Measurements from ENCODE around the gene PARVB.

Gene PARVB

DNA sequence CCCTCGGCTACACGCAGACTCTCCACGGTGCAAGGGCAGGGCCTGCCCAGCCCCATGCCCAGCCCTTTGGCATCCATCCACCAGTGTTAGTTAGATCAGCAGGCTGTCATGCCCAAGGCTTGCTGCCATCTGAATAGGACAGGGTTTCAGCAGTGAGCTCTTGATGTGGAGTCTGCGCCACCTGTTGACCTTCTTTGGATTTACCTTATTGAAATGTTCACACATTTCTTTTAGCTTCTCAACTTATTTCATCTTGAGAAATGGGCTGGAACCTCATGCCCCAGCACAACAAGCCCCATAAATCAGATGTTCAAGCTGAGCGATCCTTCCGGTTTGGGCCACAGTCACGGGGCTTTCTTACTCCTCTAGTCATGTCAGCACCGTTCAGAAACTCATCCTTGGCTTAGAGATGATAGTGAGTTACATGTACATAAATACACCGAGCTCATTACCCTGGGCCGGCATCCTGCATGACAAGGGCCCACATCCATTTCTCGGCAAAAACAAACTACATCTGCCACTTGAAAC lies 61.7 kb downstream of the PARVB start:
- Histone ChIP-seq H3K36me3 (replicated peaks) (no peaks in the 10 kb centered on the region), H3K9me3 (no peaks in the 10 kb centered on the region), H3K4me3 (no peak overlapping the region), H3K4me1 (peaks cover 6% of the 10 kb centered on the region; the same call in 1 of the 2 replicates), H3K27me3 (ENCODE audit: low read depth) (no peaks in the 10 kb centered on the region)
- in situ Hi-C loops (cut with MboI; ENCODE audit: low sequenced_read_pairs), result loop anchor here (10.0 kb wide), 1 partner anchor 539 kb away; no protein-coding TSS in a partner anchor
- peak; percentile 19 to 35 for DNase-seq (ENCODE audit: low spot score in 2 of 2)

DNA sequence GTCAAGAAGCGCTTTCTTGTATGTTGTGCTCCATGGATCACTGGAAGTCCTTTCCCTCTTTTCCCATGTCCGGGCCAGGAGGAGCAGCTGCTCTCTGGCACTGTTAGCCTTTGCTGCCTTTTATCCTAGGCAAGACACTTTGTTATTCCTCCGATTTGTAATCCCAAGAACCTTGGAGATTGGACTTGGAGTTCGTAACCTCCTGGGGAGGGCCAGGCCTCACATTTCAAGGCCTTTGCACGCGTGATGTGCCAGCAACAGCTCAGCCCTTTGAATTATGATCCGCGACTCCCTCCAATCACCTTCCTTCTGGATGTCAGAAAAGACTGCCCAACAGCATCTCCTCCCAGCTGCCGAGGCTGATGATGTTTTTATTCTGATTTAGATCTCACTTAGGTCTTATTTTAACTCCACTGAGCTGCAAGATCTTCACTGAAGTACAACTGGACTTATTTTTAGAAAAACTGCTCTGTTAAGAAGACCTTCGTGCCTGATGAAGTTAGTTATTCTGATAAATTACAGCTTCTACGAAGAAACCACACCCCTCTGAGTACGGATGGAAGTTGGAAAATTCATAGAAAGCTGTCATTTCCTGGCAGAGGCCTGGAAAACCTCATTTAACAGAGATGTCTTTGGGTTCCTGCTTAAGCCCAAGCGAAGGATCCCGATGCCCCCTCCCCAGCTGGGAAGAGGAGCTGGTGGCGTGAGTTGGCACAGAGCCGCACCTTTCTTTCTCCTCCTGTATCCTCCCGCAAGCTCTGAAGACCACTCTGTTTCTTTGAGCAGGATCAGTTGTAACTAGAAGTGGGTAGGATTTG lies 62.4 kb downstream of the PARVB start:
- in situ Hi-C loops (cut with MboI; ENCODE audit: low sequenced_read_pairs), result loop anchor here (10.0 kb wide), 1 partner anchor 538 kb away; no protein-coding TSS in a partner anchor
- Histone ChIP-seq H3K4me1 (peaks cover 1% of the 10 kb centered on the region; the same call in 1 of the 2 replicates), H3K4me3 (no peak overlapping the region), H3K27me3 (ENCODE audit: low read depth) (no peaks in the 10 kb centered on the region), H3K9me3 (no peaks in the 10 kb centered on the region), H3K36me3 (replicated peaks) (no peaks in the 10 kb centered on the region)
- no peak for DNase-seq (ENCODE audit: low spot score in 2 of 2)

DNA sequence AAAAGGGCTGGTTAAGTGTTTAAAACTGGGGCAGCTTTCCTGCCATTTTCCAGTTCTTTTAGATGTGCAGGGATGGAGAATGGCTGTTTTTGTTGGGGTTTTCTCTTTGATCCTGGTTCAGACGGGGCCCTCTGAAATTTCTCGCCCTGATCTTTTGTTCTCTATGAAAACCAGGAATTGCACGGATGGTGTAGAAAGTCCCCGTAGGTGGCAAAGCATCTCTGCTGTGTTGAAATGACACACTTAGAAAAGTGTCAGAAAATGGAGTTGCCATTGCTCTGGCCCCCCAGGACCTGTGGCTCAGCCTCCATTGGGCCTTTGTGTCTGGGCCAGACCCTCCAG lies 63.0 kb downstream of the PARVB start:
- no peak overlapping the region for H3K4me3 ChIP-seq
- no peaks in the 10 kb centered on the region for H3K27me3 ChIP-seq (ENCODE audit: low read depth)
- H3K36me3 ChIP-seq (replicated peaks), result no peaks in the 10 kb centered on the region
- DNase-seq (ENCODE audit: low spot score in 2 of 2), result no peak
- no peaks in the 10 kb centered on the region for H3K4me1 ChIP-seq
- H3K9me3 ChIP-seq, result no peaks in the 10 kb centered on the region
- in situ Hi-C loops (cut with MboI; ENCODE audit: low sequenced_read_pairs), result loop anchor here (10.0 kb wide), 1 partner anchor 538 kb away; no protein-coding TSS in a partner anchor

GRCh38 chr22:44088976-44089570 lies 65.0 kb downstream of the PARVB start:
- Histone ChIP-seq H3K4me1 (no peaks in the 10 kb centered on the region), H3K27me3 (ENCODE audit: low read depth) (no peaks in the 10 kb centered on the region), H3K4me3 (no peak overlapping the region), H3K36me3 (replicated peaks) (peaks cover 4% of the 10 kb centered on the region; the same call in 1 of the 2 replicates), H3K9me3 (no peaks in the 10 kb centered on the region)
- in situ Hi-C loops (cut with MboI; ENCODE audit: low sequenced_read_pairs), result loop anchor here (10.0 kb wide), 1 partner anchor 536 kb away; no protein-coding TSS in a partner anchor
- DNase-seq (ENCODE audit: low spot score in 2 of 2), result no peak

DNA sequence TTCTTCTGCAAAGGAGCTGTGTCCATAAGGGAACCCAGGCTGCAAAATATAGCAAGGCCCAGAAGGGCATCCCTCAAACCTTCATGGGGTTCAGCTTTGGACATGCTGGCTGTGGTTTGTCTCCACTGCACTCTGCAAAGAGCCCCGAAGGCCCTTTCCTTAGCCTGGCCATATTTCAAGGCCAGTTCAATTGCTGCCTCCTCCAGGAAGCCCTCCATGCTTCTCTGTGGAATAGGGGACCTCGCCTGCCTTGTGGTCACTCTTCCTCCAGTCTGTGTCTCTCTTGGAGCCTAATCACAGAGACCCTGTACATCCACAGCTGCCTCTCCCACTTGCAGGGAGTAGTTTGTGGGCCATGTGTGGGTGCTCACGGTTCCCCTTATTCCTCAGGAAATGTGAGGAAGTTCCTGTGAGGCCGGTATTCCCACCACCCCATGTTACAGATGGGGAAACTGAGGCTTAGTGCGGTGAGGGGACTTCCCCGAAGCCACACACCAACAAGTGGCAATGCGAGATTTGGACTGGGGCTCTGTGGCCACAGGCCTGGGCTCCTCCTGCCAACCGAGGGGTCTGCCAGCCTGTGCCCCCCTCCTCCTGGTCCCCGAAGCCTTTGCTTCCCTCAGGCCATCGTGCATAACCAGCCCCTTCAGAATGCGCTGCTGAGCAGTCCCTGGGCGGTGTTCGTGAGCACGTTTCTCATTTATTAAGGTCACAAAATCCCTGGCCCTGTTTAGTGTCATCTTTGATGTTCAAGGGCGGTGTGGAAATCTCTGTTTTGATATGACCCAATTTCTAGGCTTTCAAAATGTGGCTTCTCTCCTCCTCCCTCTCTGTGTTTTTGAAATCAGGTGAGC lies 65.8 kb downstream of the PARVB start:
- in situ Hi-C loops (cut with MboI; ENCODE audit: low sequenced_read_pairs), result loop anchor here (10.0 kb wide), 1 partner anchor 535 kb away; no protein-coding TSS in a partner anchor

GRCh38 chr22:44090571-44090905 lies 66.4 kb downstream of the PARVB start:
- no peak for DNase-seq (ENCODE audit: low spot score in 2 of 2)
- no peaks in the 10 kb centered on the region for H3K4me1 ChIP-seq
- in situ Hi-C loops (cut with MboI; ENCODE audit: low sequenced_read_pairs), result no loop called here

More for the DNA sequence above, 65.8 kb downstream of the PARVB start:
- no peak overlapping the region for H3K4me3 ChIP-seq
- DNase-seq (ENCODE audit: low spot score in 2 of 2), result no peak
- H3K27me3 ChIP-seq (ENCODE audit: low read depth), result no peaks in the 10 kb centered on the region
- peaks cover 13% of the 10 kb centered on the region; the same call in 1 of the 2 replicates for H3K36me3 ChIP-seq (replicated peaks)
- no peaks in the 10 kb centered on the region for H3K4me1 ChIP-seq
- no peaks in the 10 kb centered on the region for H3K9me3 ChIP-seq

DNA sequence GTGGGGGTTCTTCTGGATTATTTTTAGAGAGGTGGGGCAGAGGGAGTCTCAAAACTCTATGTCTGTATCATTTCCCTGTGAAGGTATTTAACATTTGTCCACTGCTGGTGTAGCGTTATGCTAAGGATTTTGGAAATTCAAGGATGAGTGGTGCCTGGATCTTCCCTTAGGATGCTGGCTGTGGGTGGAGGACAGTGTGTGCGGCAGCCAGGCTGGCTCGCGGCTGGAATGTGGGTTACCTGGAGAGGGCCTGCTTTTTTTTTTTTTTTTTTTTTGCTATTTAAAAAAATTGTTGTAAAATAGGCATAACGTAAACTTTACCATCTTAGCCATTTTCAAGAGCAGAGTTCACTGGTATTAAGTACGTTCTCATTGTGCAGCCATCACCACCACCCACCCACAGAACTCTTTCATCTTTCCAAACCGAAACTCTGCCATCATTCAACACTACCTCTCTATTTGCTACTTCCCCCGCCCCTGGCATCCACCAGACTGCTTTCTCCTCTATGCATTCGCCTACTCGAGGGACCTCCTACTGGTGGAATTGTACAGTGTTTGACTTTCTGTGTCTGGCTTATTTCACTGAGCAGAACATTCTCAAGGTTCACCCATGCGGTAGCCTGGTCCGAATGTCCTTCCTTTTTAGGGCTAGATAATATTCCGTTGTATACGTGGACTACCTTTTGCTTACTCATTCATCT lies 67.1 kb downstream of the PARVB start:
- peak in 1 of 2 experiments; percentile 41 for DNase-seq (ENCODE audit: low spot score in 2 of 2)
- H3K9me3 ChIP-seq, result no peaks in the 10 kb centered on the region
- in situ Hi-C loops (cut with MboI; ENCODE audit: low sequenced_read_pairs), result no loop called here
- H3K4me3 ChIP-seq, result no peak overlapping the region
- H3K4me1 ChIP-seq, result no peaks in the 10 kb centered on the region
- H3K36me3 ChIP-seq (replicated peaks), result peaks cover 17% of the 10 kb centered on the region
- H3K27me3 ChIP-seq (ENCODE audit: low read depth), result no peaks in the 10 kb centered on the region

More at GRCh38 chr22:44090571-44090905, 66.4 kb downstream of the PARVB start:
- Histone ChIP-seq H3K9me3 (no peaks in the 10 kb centered on the region), H3K36me3 (replicated peaks) (peaks cover 15% of the 10 kb centered on the region; the same call in 1 of the 2 replicates), H3K27me3 (ENCODE audit: low read depth) (no peaks in the 10 kb centered on the region), H3K4me3 (no peak overlapping the region)

GRCh38 chr22:44091751-44092150 lies 67.6 kb downstream of the PARVB start:
- in situ Hi-C loops (cut with MboI; ENCODE audit: low sequenced_read_pairs), result no loop called here
- Histone ChIP-seq H3K4me3 (no peak overlapping the region), H3K9me3 (no peaks in the 10 kb centered on the region), H3K36me3 (replicated peaks) (peaks cover 19% of the 10 kb centered on the region), H3K4me1 (no peaks in the 10 kb centered on the region), H3K27me3 (ENCODE audit: low read depth) (no peaks in the 10 kb centered on the region)
- no peak for DNase-seq (ENCODE audit: low spot score in 2 of 2)

DNA sequence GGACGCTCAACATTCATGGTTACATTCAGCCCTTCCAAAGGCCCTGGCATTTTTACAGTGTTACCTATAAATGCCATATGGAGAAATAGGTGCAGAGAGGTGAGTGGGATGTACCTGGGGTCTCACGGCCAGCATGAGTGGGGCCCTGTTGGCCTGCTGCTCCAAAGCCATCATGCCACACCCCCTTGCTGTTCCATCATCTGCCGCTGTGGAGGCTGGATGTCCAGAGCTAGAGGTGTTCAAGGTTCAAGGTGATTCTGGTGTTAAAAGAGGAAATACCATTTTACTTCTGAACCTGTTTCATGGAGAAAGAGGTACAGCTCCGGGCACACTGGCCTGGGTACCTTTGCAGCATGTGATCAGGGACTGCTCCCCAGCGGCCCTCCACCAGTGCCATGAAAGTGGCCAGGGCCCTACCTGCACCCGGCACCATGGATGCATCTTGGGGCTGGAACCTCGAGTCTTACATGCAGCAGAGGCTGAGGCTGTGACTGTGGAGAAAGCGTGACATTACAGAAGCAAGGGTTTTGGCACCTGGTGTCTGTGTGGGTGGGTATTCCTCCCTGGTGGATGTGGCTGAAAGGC lies 68.6 kb downstream of the PARVB start:
- Histone ChIP-seq H3K27me3 (ENCODE audit: low read depth) (no peaks in the 10 kb centered on the region), H3K4me1 (no peaks in the 10 kb centered on the region), H3K36me3 (replicated peaks) (peaks cover 19% of the 10 kb centered on the region), H3K9me3 (no peaks in the 10 kb centered on the region), H3K4me3 (no peak overlapping the region)
- no peak for DNase-seq (ENCODE audit: low spot score in 2 of 2)
- in situ Hi-C loops (cut with MboI; ENCODE audit: low sequenced_read_pairs), result no loop called here

GRCh38 chr22:44093791-44094190 lies 69.7 kb downstream of the PARVB start:
- Histone ChIP-seq H3K4me1 (no peaks in the 10 kb centered on the region), H3K36me3 (replicated peaks) (peaks cover 19% of the 10 kb centered on the region), H3K27me3 (ENCODE audit: low read depth) (no peaks in the 10 kb centered on the region), H3K4me3 (no peak overlapping the region), H3K9me3 (no peaks in the 10 kb centered on the region)
- in situ Hi-C loops (cut with MboI; ENCODE audit: low sequenced_read_pairs), result no loop called here
- DNase-seq (ENCODE audit: low spot score in 2 of 2), result no peak

DNA sequence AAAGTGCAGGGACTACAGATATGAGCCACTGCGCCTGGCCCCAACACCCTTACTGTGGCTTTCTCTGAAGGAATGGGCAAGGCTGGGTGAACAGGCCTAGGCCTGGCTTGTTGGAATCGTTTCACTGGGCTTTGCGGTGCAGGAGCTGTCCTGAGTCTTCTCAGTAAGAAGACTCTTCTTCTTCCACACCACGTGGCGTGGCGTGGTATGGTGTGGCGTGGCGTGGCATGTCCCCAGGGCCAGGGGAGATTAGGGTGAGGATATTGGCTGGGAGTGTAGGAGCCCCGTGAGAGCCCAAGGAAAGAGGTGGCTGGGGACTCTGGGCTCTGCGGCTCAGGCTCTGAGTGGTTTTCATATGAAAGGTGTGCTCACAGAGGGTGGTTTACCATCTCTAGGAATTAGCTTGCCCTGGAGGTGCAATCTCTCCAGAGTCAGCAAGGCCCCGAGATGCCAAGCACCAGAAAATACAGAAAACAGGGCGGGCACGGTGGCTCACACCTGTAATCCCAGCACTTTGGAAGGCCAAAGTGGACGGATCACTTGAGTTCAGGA lies 70.7 kb downstream of the PARVB start:
- Histone ChIP-seq H3K4me1 (no peaks in the 10 kb centered on the region), H3K4me3 (no peak overlapping the region), H3K9me3 (no peaks in the 10 kb centered on the region), H3K27me3 (ENCODE audit: low read depth) (no peaks in the 10 kb centered on the region), H3K36me3 (replicated peaks) (peaks cover 19% of the 10 kb centered on the region)
- in situ Hi-C loops (cut with MboI; ENCODE audit: low sequenced_read_pairs), result no loop called here
- DNase-seq (ENCODE audit: low spot score in 2 of 2), result no peak

DNA sequence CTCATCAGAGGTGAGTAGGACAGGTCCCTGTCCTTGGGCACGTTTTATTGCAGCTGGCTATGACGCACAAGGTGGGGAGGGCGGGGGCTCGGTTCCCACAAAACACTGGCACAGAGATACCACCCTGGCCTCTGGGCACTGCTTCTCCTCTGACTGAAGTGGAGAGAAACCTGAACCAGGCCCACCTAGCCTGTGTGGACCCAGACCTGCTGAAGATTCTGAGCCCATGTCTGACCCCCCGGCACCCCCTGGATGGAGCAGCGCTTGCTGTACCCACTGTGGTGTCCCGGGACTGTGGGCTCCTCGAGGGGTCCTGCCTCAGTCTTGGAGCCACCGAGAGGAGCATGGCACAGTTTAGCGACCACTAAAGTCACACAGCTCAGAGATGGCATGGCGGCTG lies 72.6 kb downstream of the PARVB start:
- no peak for DNase-seq (ENCODE audit: low spot score in 2 of 2)
- no peak overlapping the region for H3K4me3 ChIP-seq
- no peaks in the 10 kb centered on the region for H3K27me3 ChIP-seq (ENCODE audit: low read depth)
- H3K36me3 ChIP-seq (replicated peaks), result peaks cover 19% of the 10 kb centered on the region
- in situ Hi-C loops (cut with MboI; ENCODE audit: low sequenced_read_pairs), result no loop called here
- H3K4me1 ChIP-seq, result no peaks in the 10 kb centered on the region
- H3K9me3 ChIP-seq, result no peaks in the 10 kb centered on the region
